ENCODE results near the gene SYNM. TPM values are rescaled to one million over a fixed set of nuclear protein-coding genes. Genes with fewer than 3 reads are reported as not detected.

SYNM gene
- polyA plus RNA-seq, 1 donor from 2014 or later: 5.7 TPM

GRCh38 chr15:99109555-99110021, 4.7 kb downstream of the SYNM start:
- Histone ChIP-seq H4K20me1 (ENCODE audit: insufficient read depth) (no peaks in the 10 kb centered on the region), H3K9ac (ENCODE audit: low read length) (no peak overlapping the region), H3K36me3 (ENCODE audit: insufficient read depth, low read length) (no peaks in the 10 kb centered on the region), H3K79me2 (replicated peaks; ENCODE audit: insufficient read depth, low read length) (no peaks in the 10 kb centered on the region), H3K9me2 (ENCODE audit: insufficient read depth, low read length) (no peaks in the 10 kb centered on the region), H3K27me3 (ENCODE audit: insufficient read depth, low read depth, low read length) (peaks cover 9% of the 10 kb centered on the region), H3K9me3 (ENCODE audit: low read length) (no peaks in the 10 kb centered on the region), H2AFZ (ENCODE audit: low read depth, low read length) (no peak overlapping the region), H3K4me2 (ENCODE audit: low read length) (no peak overlapping the region), H3K4me3 (ENCODE audit: low read length) (no peak overlapping the region), H3F3A (ENCODE audit: insufficient read depth, low read length, poor library complexity, severe bottlenecking) (no peaks in the 10 kb centered on the region), H3K27ac (ENCODE audit: low read length) (no peak overlapping the region)
- TF ChIP-seq REST (IDR thresholded peaks at IDR 0.05; ENCODE audit: borderline replicate concordance) (no peak), EZH2 (IDR thresholded peaks at IDR 0.05; ENCODE audit: borderline replicate concordance, insufficient read depth, low read length, poor library complexity, severe bottlenecking) (no peak), SMC3 (conservative IDR thresholded peaks at IDR 0.05; ENCODE audit: poor library complexity) (no peak), EP300 (conservative IDR thresholded peaks at IDR 0.05; ENCODE audit: poor library complexity, severe bottlenecking) (no peak), TAF1 (IDR thresholded peaks at IDR 0.05; ENCODE audit: low read depth) (no peak), RAD21 (conservative IDR thresholded peaks at IDR 0.05) (no peak), CTCF (IDR thresholded peaks at IDR 0.05; ENCODE audit: poor library complexity, severe bottlenecking) (no peak), MXI1 (conservative IDR thresholded peaks at IDR 0.05; ENCODE audit: poor library complexity, severe bottlenecking) (no peak), POLR2AphosphoS5 (IDR thresholded peaks at IDR 0.05) (no peak)

- Histone ChIP-seq H3K36me3 (ENCODE audit: insufficient read depth, low read length) (no peaks in the 10 kb centered on the region), H3K9me3 (ENCODE audit: low read length) (no peaks in the 10 kb centered on the region), H3K27ac (ENCODE audit: low read length) (no peak overlapping the region), H3F3A (ENCODE audit: insufficient read depth, low read length, poor library complexity, severe bottlenecking) (no peaks in the 10 kb centered on the region), H2AFZ (ENCODE audit: low read depth, low read length) (no peak overlapping the region), H3K9me2 (ENCODE audit: insufficient read depth, low read length) (no peaks in the 10 kb centered on the region), H3K4me2 (ENCODE audit: low read length) (no peak overlapping the region), H3K79me2 (replicated peaks; ENCODE audit: insufficient read depth, low read length) (no peaks in the 10 kb centered on the region), H3K4me3 (ENCODE audit: low read length) (no peak overlapping the region), H3K27me3 (ENCODE audit: insufficient read depth, low read depth, low read length) (peaks cover 9% of the 10 kb centered on the region), H4K20me1 (ENCODE audit: insufficient read depth) (no peaks in the 10 kb centered on the region), H3K9ac (ENCODE audit: low read length) (no peak overlapping the region)
- TF ChIP-seq CTCF (IDR thresholded peaks at IDR 0.05; ENCODE audit: poor library complexity, severe bottlenecking) (no peak), SMC3 (conservative IDR thresholded peaks at IDR 0.05; ENCODE audit: poor library complexity) (no peak), POLR2AphosphoS5 (IDR thresholded peaks at IDR 0.05) (no peak), EZH2 (IDR thresholded peaks at IDR 0.05; ENCODE audit: borderline replicate concordance, insufficient read depth, low read length, poor library complexity, severe bottlenecking) (no peak), EP300 (conservative IDR thresholded peaks at IDR 0.05; ENCODE audit: poor library complexity, severe bottlenecking) (no peak), REST (IDR thresholded peaks at IDR 0.05; ENCODE audit: borderline replicate concordance) (no peak), RAD21 (conservative IDR thresholded peaks at IDR 0.05) (no peak), MXI1 (conservative IDR thresholded peaks at IDR 0.05; ENCODE audit: poor library complexity, severe bottlenecking) (no peak), TAF1 (IDR thresholded peaks at IDR 0.05; ENCODE audit: low read depth) (no peak)
Measured at GRCh38 chr15:99110093-99110492, 5.2 kb downstream of the SYNM start.
